Activated CD8-positive, alpha-beta memory T cell treated with anti-CD3 and anti-CD28 coated beads, Interleukin-2, amount 50 U/mL, for 24 hours (primary cell): ENCODE measurements around the gene PHEX.

Experiments used
- DNase-seq: peaks from one replicate; pipeline ENCODE4 v3.0.0-alpha.2; 2020; ENCODE audit errors: extremely low read depth

The PHEX gene

GRCh38 chrX:22105231-22105630, 73.1 kb downstream of the PHEX start:
- no peak for DNase-seq

GRCh38 chrX:22105971-22106370, 73.8 kb downstream of the PHEX start:
- DNase-seq: no peak

DNA sequence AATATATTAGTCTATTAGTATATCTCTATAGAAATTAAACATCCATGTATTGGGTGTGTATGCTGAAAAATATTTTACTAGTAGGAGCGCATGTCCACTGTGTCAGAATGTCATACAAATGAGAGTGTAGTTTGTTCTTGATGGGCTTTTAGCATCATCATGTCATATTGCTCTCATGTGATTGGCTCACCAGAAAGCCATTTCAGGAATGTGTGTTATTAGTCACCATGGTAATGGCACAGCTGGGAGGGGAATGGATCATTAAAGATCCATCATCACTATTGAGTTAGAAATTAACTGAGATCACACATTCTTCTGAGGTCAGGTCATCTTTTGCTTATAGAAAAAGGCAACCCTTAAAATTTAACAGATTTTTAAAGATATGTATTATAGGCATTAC, 77.3 kb downstream of the PHEX start:
- no peak for DNase-seq

- DNase-seq: no peak
These were observed 78.8 kb downstream of the PHEX start for GRCh38 chrX:22110729-22111494.

- no peak for DNase-seq
These were observed 84.8 kb downstream of the PHEX start for GRCh38 chrX:22116605-22117546.

DNA sequence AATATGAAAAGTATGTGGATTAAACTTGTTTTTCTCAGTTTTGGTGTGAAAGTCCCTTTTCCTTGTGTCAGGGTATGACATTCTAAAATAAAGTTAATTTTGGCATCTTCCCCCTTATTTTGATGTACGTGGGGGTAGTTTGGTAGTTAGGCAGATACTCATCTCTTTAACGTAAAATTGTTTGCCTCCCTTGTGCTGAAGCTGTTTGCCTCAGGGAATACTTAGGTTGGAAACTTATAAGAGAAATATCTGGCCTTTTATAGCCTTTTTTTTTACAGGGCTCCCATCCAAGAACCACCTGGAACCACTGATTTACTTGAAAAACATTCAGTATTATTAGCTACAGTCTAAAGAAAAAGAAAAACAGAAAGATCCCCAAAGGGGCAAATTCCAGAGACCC, 85.5 kb downstream of the PHEX start:
- DNase-seq: no peak

DNA sequence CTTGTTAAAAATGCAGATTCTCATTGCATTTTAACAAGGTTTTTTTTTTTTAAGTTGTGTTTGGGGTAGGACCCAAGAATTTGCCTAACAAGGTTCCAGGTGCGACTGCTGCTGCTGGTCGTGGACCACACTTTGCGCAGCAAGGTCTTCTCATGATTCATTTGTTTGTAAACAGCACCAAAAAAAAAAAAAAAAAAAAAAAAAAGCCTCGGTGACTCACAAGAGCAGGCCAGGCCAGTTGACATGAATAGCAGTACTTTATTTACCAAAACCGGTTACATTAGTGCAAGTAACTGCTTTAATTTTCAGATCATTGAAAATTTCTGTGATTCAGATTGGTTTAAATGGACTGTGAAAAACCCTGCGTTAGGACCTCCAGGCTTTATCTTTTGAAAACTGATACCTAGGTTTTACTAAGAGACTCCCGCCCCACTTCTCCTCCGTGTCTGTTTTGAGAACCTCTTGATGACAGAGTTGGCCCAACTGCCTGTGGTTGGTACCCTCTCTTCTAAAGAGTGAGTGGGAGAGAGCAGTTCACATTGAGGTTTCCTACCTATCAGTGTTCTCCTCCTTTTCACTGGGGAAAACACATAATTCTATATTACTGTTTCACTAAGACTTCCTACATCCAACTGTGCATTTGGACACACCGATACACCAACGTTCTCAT, 86.2 kb downstream of the PHEX start:
- DNase-seq: no peak

DNA sequence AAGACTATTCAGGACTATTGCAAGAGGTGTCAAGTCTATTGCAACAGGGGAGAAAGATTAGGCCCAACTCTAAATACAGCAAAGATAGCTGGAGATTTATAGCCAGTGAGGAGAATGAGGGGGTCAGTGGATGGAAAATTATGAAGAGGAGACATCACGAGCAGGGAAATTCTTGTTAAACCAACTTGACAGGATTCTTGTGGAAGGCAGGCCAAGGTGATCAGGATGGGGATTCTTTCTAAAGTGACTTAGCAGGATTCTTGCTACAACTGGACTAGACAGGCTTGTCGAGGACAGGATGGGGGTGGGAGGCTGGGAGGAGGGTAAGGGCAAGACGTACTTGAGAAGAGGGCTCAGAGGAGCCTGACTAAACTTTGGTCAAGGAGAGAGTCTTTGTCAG, 89.0 kb downstream of the PHEX start:
- no peak for DNase-seq

GRCh38 chrX:22122510-22122909, 90.4 kb downstream of the PHEX start:
- no peak for DNase-seq

DNA sequence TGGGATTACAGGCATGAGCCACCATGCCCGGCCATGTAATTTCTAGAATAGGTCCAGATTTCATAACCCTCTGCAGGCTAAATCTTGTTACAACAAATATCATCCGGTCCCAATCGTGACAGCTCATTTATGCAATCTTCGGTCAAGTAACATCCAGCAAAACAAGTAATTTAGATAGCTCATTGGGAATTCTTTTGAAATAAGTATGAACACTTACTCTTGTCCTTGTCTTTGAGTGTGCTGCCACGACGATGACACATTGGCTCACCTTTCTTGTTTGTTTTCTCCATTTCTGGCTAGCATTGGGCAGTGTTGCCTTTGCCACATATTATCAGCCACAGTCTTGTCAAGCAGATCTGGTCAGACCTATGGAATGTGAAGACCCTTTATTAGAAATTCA, 92.0 kb downstream of the PHEX start:
- DNase-seq: no peak

DNA sequence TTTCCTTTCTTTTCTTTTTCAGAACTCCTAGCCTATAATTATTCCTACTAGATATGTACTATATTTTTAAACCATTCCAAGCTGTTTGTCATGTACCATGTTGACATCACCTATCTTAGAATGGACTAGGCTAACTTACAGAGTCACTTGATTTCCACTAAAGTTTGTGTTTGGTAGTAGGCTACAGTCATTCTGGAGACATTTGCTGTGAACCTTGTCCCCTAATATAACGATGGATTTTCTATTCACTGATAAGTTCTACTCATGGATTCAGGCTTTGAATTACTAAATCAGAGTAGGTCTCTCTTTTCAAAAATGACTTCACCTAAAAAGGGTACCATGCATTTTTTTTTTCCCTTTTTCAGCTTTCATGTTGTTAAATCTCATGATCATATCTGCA, 93.4 kb downstream of the PHEX start:
- no peak for DNase-seq

GRCh38 chrX:22126327-22126726, 94.2 kb downstream of the PHEX start:
- no peak for DNase-seq

- DNase-seq: no peak
These were observed 96.8 kb downstream of the PHEX start for GRCh38 chrX:22128961-22129360.

DNA sequence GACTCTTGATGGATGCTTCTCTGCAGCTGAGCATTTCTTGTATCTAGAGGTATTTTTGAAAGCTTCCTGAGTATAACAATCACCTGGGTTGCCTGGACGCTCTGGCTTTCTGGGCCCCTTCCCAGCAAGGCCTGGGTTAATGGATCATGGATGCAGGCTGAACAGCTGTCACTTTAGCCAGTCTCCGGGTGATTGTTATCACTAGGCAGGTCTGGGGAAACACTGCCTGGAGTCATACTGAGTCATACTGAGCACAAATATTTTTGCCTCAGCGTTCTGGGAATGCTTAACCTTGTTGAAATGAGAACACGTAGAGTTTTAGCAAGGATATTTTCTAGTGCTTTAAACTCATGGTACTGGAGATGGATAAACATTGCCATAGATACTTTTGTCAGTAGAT, 102.6 kb downstream of the PHEX start:
- DNase-seq: no peak

- DNase-seq: no peak
These were observed 103.1 kb downstream of the PHEX start for GRCh38 chrX:22135171-22135711.

DNA sequence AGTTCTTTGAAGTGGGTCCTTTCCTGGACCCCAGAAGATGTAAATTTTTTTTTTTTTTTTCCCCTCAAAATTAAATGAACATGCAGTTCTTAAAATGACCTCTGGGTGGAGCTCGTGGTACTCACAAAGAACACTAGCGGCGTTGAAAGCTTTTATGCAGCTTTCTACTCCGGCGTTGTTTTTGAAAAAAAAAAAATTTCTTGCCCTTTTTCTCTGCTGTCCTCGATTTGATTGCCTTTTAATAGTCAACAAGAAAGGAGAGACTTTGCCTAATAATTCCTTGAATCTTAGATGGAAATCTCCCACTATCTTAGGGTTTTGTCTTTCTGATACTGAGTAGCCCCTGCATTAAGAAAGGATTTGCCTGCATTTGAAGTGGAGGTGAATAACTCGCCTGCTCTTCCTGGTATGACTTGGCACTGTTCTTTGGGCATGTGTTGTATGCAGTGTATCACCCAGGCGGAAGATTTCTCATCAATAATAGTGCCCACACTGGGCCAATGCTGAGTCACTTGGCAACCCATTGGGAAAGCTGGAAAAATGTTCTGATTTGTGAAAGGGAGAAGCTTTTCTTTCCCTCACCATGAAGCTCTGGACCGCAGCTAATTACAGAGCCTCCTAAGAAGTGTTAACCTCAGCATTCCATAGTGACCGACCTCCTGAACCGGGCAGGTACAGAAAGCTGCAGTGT, 104.0 kb downstream of the PHEX start:
- no peak for DNase-seq

GRCh38 chrX:22136711-22137110, 104.6 kb downstream of the PHEX start:
- DNase-seq: no peak

GRCh38 chrX:22139822-22140221, 107.7 kb downstream of the PHEX start:
- no peak for DNase-seq

- DNase-seq: no peak
These were observed 109.1 kb downstream of the PHEX start for GRCh38 chrX:22141047-22141730.

DNA sequence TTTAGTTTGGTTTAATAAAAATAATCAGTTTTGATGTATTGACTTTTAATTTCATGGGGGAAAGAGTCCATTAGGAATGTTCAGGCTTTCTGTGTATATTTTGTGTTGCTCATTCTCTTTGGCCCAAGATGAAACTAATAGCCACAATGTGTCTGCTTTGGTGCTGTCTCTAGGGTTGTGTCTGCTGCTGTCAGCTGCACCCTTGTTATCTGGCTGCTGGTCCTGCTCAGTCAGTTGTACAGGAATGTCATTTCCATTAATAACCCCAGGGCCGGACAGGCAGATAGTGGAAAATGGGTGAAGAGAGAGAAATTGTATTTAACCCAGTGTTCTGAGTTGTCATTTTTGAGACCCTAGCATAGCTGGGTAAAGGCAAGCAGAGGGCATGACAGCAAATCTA, 115.1 kb downstream of the PHEX start:
- DNase-seq: no peak

DNA sequence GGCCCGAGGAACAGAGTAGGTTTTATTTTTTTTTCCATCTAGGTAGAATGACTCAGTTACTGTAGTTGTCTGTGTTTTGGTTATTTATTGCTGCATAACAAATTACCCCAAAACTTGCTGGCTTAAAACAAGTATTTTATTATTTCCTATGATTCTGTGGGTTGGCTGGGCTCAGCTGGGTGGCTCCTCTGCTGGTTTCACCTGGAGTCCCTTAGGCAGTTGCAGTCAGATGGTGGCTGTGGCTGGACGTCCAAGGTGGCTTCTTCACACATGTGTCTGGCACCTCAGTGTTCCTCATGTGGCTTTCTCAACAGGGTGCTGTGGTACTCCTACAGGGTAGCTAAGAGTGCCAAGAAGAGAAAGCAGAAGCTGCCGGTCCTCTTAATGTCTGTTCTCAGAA, 115.8 kb downstream of the PHEX start:
- no peak for DNase-seq
